NCI-H1105 treated with DMSO at 0.1 percent for 48 hours (cell line): Measurements from ENCODE around the gene SHPK.

Experiments used
- DNase-seq: peaks from one replicate; lab custom pipeline; 2025; lab: John Stamatoyannopoulos, UW

SHPK gene

DNA sequence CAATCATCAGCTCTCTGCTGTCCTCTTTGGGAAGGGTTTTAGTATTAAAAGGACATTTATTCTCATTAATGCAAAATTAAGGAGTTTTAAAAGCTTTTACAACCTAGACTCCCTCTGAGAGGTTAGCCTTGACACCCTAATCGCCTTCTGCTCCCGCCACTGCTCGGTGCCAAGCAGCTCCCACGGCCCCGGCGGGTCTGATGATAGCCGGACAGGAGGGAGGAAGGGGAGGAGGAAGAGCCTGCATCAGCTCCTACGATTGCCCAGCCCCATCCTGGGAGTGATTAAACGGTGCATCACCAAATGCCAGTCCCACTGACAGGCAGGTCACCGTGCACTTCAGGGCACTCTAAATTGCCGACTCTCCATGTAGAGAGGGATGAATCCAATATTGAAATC is 8.3 kb downstream of the SHPK start:
- DNase-seq: no peak

GRCh38 chr17:3626831-3627768 is 8.9 kb downstream of the SHPK start:
- DNase-seq: no peak

DNA sequence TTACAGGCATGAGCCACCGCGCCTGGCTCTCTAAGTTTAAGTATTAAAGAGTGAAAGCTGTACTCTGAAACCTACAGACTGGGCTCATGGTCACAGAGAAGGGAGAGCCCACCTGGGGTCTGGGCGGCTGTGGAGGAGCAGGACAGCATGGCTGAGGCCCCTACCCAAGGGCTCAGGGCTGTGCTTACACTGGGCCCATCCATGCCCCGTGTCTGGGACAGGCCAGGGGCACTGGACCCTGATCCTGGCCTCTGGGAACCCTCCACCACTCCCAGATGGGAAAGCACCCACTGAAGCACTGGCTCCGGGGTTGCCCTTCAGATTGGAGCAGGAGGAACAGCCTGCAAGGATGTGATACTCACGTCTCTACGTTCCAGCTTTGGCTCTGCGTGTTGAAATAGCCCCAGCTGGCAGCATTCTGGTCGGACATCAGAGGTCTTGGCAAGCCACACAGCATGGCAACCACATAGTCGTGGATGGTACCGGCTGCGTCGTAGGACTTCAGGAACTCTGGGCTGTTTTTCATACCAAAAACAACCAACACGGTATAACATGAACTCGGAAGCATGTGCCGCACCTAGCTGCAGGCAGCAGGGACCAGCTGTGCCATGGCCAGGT is 13.0 kb downstream of the SHPK start:
- no peak for DNase-seq

- DNase-seq: no peak
These were observed 14.8 kb downstream of the SHPK start for GRCh38 chr17:3621146-3621720.

DNA sequence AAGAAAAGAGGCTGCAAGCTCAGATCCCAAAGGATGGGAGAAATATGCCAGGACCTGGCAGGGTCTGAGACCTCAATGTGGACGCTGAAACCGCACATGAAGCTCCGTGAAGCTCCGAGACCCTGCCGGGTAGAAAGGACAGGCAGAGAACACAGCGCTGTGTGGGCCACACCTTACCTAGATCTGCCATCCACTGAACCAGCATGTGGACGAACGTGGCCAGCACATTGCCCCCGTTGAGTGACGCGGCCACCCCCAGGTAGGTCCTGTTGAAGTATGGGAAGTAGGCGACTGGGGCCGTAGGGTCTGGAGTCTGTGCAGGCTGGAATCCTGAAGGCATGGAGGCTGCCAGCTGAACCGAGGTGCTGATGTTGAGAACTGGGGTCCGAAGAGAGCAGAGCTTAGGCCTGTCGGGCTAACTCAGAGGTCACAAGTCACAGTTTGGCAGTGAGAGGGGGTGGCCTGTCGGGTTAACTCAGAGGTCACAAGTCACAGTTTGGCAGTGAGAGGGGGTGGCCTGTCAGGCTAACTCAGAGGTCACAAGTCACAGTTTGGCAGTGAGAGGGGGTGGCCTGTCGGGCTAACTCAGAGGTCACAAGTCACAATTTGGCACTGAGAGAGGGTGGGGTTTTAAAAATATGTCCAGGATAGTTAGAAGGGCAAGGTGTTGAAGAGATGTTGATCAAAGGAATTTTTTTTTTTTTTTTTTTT is 20.7 kb downstream of the SHPK start:
- DNase-seq: no peak

GRCh38 chr17:3613124-3613523 is 22.9 kb downstream of the SHPK start:
- DNase-seq: no peak

GRCh38 chr17:3610523-3610922 is 25.5 kb downstream of the SHPK start:
- DNase-seq: no peak

GRCh38 chr17:3609689-3610088 is 26.4 kb downstream of the SHPK start:
- no peak for DNase-seq

GRCh38 chr17:3603870-3604259 is 32.2 kb downstream of the SHPK start:
- DNase-seq: no peak

DNA sequence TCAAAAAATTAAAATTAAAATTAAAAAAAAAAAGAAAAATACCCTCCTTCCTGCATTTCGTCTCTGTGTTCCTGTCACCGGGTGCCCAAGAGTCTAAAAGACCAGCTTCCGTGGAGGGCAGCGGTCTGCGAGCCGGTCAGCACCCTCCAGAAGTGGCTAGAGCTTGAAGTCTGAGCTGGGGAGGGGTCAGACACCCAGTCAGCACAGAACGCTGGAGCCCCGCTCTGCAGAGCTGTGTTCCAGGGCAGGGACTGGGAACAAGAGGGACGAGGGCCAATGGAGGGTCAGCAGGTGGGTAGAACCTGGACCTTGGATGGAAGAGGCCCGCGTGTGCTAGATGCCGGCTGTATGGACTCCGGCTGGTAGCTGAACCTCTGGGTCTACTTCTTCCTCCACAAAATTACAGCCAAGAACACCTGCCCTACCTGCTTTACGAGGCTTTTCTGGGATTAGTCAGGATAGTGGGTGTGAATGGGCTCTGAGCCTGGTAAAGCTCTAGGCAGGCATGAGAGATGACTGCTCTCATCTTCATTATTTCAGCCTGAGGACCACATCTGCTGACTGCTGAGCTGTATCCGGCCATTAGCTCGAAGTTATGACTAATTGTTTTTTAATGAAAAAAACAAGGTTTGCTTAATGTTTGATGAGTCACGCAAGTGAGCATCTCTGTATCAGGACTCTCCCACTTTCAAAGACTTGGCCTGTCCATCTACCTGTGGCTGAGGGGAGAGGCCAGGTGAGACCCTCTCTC is 32.8 kb downstream of the SHPK start:
- DNase-seq: no peak

- DNase-seq: no peak
These were observed 33.6 kb downstream of the SHPK start for GRCh38 chr17:3602499-3602898.

- DNase-seq: no peak
These were observed 35.4 kb downstream of the SHPK start for GRCh38 chr17:3600529-3601205.

GRCh38 chr17:3598078-3598477 is 38.0 kb downstream of the SHPK start:
- DNase-seq: no peak

DNA sequence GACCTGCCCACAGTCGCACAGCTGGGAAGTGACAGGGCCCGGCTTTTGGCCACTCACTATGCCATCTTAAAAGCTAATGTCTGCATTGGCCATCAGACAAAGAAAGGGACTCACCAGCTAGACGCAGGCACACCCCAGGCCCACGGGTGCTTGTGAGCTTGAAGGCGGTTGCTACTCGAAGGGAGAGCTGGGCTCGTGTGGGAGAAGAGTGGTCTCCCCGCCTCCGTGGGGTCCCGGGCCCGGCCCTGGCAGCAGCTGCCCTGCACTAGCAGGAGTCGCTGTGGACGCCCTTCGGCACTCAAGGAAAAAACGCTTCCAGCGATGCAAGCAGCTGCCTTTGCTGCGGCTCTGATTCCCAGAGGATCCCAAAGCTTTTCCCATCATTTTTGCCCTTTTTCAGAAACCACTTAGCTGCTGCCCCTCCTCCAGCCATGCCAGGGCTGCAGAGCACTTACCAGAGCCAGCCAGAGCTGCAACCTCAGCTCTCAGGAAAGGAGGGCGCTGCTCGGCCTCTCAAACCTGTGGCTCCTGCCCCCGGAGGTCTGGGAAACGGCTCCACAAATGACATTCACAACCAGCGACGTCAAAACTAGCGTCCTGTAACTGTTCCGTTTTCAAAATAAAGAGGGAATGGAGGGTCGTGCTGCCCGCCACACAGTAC is 39.1 kb downstream of the SHPK start:
- DNase-seq: no peak

GRCh38 chr17:3594976-3595375 is 41.1 kb downstream of the SHPK start:
- DNase-seq: no peak

DNA sequence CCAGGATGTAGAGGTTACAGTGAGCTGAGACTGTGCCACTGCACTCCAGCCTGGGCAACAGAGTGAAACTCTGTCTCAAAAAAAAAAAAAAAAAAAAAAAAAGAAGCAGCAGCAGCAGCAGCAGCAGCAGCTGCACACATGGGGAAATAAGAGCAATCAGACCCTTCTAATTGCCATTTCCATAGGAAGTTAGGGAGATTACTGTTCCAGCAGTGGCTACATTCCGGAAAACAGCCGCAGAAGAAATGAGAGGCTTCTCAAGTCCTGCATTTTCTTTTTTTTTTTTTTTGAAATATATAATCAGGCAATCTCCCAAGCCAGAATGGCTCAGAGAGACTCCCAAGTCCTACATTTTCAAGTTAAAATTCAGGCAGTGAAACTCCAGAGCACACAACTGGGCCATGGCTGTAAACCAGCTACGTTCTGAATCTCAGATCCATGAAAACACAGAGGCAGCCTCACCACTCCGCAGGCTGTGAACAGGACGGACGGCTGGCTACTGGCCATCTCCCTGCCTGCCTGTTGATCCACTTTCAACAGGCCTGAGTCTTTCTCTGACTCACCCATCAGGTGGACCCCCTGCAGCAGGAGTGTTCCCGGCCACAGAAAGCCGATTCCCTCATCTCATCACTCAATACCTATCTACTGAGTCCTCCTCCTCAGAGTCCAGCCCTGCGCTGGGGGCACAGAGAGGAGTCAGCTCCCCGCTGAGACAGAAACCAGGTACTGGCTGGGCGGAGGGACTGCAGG is 41.8 kb downstream of the SHPK start:
- DNase-seq: no peak

DNA sequence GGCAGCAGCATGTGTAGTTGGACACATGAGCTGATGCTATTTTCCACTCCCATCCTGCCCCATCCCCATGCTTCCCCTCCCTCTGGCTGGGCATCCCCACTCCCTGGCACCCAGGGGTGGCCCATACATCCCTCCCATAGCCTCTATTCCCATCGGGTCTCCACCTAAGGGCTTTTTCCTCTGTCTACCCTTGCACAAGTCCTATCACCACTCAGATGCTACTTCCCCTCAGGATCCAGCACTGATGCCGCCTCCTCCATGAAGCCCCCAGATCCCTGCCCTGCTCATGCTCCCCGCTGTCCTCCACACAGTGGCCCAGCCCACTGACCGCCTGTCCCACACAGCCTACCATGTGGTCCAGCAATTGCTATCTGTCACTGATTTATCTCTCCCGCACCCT is 42.7 kb downstream of the SHPK start:
- no peak for DNase-seq

DNA sequence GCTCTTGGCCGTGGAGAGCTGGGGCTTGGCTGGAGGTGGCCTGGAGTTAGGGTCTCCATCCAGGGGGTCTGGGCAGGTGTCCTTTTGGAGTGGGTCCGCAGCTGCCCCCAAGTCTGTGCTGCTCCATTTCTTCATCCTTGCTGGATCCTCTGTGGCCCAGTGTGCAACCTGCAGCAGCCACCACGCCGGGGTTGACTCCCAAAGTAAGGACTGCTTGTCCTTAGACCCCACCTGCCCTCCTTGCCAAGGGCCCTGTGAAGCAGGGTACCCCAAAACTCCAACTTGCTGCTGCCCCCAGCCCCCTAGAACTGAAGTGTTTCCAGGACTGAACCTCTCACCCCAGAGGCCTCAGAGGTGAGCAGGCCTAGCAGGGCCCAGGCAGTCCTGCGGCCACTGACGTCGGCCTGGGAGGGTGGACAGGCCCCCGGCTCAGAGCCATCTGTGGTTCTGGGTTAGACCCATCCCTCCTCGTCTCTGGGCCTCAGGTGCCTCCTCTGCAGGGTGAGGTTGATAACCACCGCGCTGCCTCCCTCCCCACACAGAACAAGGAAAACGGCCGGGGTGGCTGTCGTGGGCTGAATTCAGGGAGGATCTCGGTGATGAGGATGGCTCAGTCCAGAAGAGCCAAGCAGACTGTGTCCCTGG is 43.7 kb downstream of the SHPK start:
- DNase-seq: no peak

GRCh38 chr17:3590768-3591167 is 45.3 kb downstream of the SHPK start:
- DNase-seq: no peak
